H9 (cell line): ENCODE data around the gene KLF15. TPM values are rescaled to one million over a fixed set of nuclear protein-coding genes. Genes with fewer than 3 reads are reported as not detected.
A peak's percentile ranks its signal among the peaks of the same experiment; 100 is the strongest.

Experiments
- DNase-seq: peaks from one replicate; pipeline ENCODE4 v3.0.0-alpha.2; 2017
- H2AFZ ChIP-seq: one replicate; pipeline ENCODE4 v1.6.1; 2013; ENCODE audit warnings: mild to moderate bottlenecking, low read length, control low read depth, moderate library complexity
- H2AK5ac ChIP-seq: 2 replicates; pipeline ENCODE4 v1.6.1; 2013; ENCODE audit warnings: low read length, control low read depth, mixed read lengths; ENCODE audit not compliant: insufficient read length
- H2BK120ac ChIP-seq: one replicate; pipeline ENCODE4 v1.6.1; 2013; ENCODE audit warnings: low read depth, mild to moderate bottlenecking, low read length, control low read depth, inconsistent platforms; ENCODE audit not compliant: poor library complexity, severe bottlenecking
- H2BK12ac ChIP-seq: 2 replicates; pipeline ENCODE4 v1.6.1; 2013; ENCODE audit warnings: low read length, control low read depth, mixed read lengths, low read depth; ENCODE audit not compliant: insufficient read length
- H2BK15ac ChIP-seq: 2 replicates; pipeline ENCODE4 v1.6.1; 2013; ENCODE audit warnings: low read depth, low read length, control low read depth
- H2BK20ac ChIP-seq: one replicate; pipeline ENCODE4 v1.6.1; 2013; ENCODE audit warnings: low read depth, mild to moderate bottlenecking, low read length, control low read depth, inconsistent platforms; ENCODE audit not compliant: poor library complexity, severe bottlenecking
- H2BK5ac ChIP-seq: 2 replicates; pipeline ENCODE4 v1.6.1; 2013; ENCODE audit warnings: low read length, control low read depth, mixed read lengths; ENCODE audit not compliant: insufficient read length
- H3K14ac ChIP-seq: 2 replicates; pipeline ENCODE4 v1.6.1; 2013; ENCODE audit warnings: low read length, control low read depth; ENCODE audit not compliant: insufficient read depth
- H3K18ac ChIP-seq: 2 replicates; pipeline ENCODE4 v1.6.1; 2013; ENCODE audit warnings: low read depth, mild to moderate bottlenecking, mixed read lengths, low read length, control low read depth; ENCODE audit not compliant: insufficient read length
- H3K23ac ChIP-seq: 2 replicates; pipeline ENCODE4 v1.6.1; 2013; ENCODE audit warnings: low read length, control low read depth, mixed read lengths, low read depth; ENCODE audit not compliant: insufficient read length
- H3K23me2 ChIP-seq: 2 replicates; pipeline ENCODE4 v1.6.1; 2013; ENCODE audit warnings: low read depth, mild to moderate bottlenecking, mixed read lengths, low read length, control low read depth; ENCODE audit not compliant: insufficient read length, poor library complexity, severe bottlenecking
- H3K27ac ChIP-seq: 2 replicates; pipeline ENCODE4 v1.5.1; 2013; ENCODE audit warnings: low read length, control low read depth, mixed read lengths, low read depth; ENCODE audit not compliant: insufficient read length
- H3K27me3 ChIP-seq: 2 replicates; pipeline ENCODE4 v1.6.1; 2013; ENCODE audit warnings: low read length, control low read depth, inconsistent platforms; ENCODE audit not compliant: insufficient read depth
- H3K4ac ChIP-seq: 2 replicates; pipeline ENCODE4 v1.6.1; 2013; ENCODE audit warnings: low read depth, mild to moderate bottlenecking, control low read depth, inconsistent platforms, low read length, moderate library complexity
- H3K4me1 ChIP-seq: 2 replicates; pipeline ENCODE4 v1.6.1; 2013; ENCODE audit warnings: low read length, control low read depth, inconsistent platforms; ENCODE audit not compliant: insufficient read depth
- H3K4me2 ChIP-seq: 2 replicates; pipeline ENCODE4 v1.6.1; 2013; ENCODE audit warnings: low read length, control low read depth, mixed read lengths; ENCODE audit not compliant: insufficient read length, insufficient read depth
- H3K56ac ChIP-seq: 2 replicates; pipeline ENCODE4 v1.6.1; 2013; ENCODE audit warnings: low read depth, mild to moderate bottlenecking, mixed read lengths, low read length, control low read depth; ENCODE audit not compliant: insufficient read length
- H3K79me1 ChIP-seq: 2 replicates; pipeline ENCODE4 v1.6.1; 2013; ENCODE audit warnings: low read depth, mild to moderate bottlenecking, moderate library complexity, low read length, control low read depth, inconsistent platforms; ENCODE audit not compliant: insufficient read depth, poor library complexity, severe bottlenecking
- H3K79me2 ChIP-seq: 2 replicates; pipeline ENCODE4 v1.6.1; 2013; ENCODE audit warnings: low read length, control low read depth, inconsistent platforms; ENCODE audit not compliant: insufficient read depth
- H3K9ac ChIP-seq: 2 replicates; pipeline ENCODE4 v1.6.1; 2013; ENCODE audit warnings: low read length, control low read depth, mixed read lengths; ENCODE audit not compliant: insufficient read length; ENCODE audit errors: extremely low read depth
- H3K9me3 ChIP-seq: one replicate; pipeline ENCODE4 v1.6.1; 2013; ENCODE audit warnings: low read depth, low read length, inconsistent platforms; ENCODE audit not compliant: control insufficient read depth
- H3T11ph ChIP-seq: one replicate; pipeline ENCODE4 v1.6.1; 2013; ENCODE audit warnings: mild to moderate bottlenecking, low read length, control low read depth, inconsistent platforms
- H4K20me1 ChIP-seq: one replicate; pipeline ENCODE4 v1.6.1; 2013; ENCODE audit not compliant: control insufficient read depth, insufficient read length, insufficient read depth
- H4K5ac ChIP-seq: 2 replicates; pipeline ENCODE4 v1.6.1; 2013; ENCODE audit warnings: low read depth, mild to moderate bottlenecking, mixed read lengths, low read length, control low read depth; ENCODE audit not compliant: insufficient read length
- H4K8ac ChIP-seq: replicated peaks from 2 replicates; pipeline ENCODE4 v1.6.1; 2013; ENCODE audit warnings: low read length, control low read depth, mixed read lengths, low read depth; ENCODE audit not compliant: insufficient read length
- H4K91ac ChIP-seq: 2 replicates; pipeline ENCODE4 v1.6.1; 2013; ENCODE audit warnings: low read depth, mild to moderate bottlenecking, moderate library complexity, mixed read lengths, low read length, control low read depth; ENCODE audit not compliant: insufficient read length
- H3K27ac Mint-ChIP-seq, 3 experiments: 2 replicates in 2 of 3; 3 replicates in 1 of 3; pipeline ENCODE4 v1.8.0; 2020 to 2021; ENCODE audit warnings: mixed read lengths in 3 of 3, mild to moderate bottlenecking in 1 of 3, moderate library complexity in 1 of 3
- H3K27me3 Mint-ChIP-seq: 2 replicates; pipeline ENCODE4 v1.8.0; 2021; ENCODE audit warnings: low read depth, mild to moderate bottlenecking, moderate library complexity, mixed read lengths
- H3K36me3 Mint-ChIP-seq, 3 experiments: 2 replicates in 2 of 3; 3 replicates in 1 of 3; pipeline ENCODE4 v1.8.0; 2020 to 2021; ENCODE audit warnings: low read depth in 3 of 3, mixed read lengths in 3 of 3; ENCODE audit not compliant: insufficient read depth in 1 of 3
- H3K4me1 Mint-ChIP-seq, 2 experiments: 2 replicates each; pipeline ENCODE4 v1.8.0; 2020; ENCODE audit warnings: mixed read lengths in 2 of 2
- H3K4me3 Mint-ChIP-seq, 2 experiments: 2 replicates in 1 of 2; 3 replicates in 1 of 2; pipeline ENCODE4 v1.8.0; 2020 to 2021; ENCODE audit warnings: mild to moderate bottlenecking in 2 of 2, mixed read lengths in 2 of 2, moderate library complexity in 1 of 2
- H3K9me3 Mint-ChIP-seq, 2 experiments: 2 replicates in 1 of 2; 3 replicates in 1 of 2; pipeline ENCODE4 v1.8.0; 2020; ENCODE audit warnings: mild to moderate bottlenecking in 2 of 2, mixed read lengths in 2 of 2, moderate library complexity in 1 of 2
- CTCF ChIP-seq: fragments of 200-600 bp; sonication (generic); conservative IDR thresholded peaks from 3 replicates; pipeline ENCODE4 v1.8.0; 2021; ENCODE audit warnings: antibody characterized with exemption, mild to moderate bottlenecking
- WGBS: extraction: QIAGEN DNeasy Blood & Tissue Kit; methylation state at CpG from one replicate; pipeline ENCODE4 v1.1.7; 2013; ENCODE audit warnings: missing lambda C conversion rate, low lambda C conversion rate, mixed read lengths; ENCODE audit not compliant: insufficient read length; ENCODE audit errors: extremely low coverage; 5-methylcytosine and 5-hydroxymethylcytosine counted together
- total RNA-seq: library from RNA; stranded (reverse); gene quantifications from 2 replicates; pipeline ENCODE4 v1.2.1, GENCODE V29; 2021

Gene KLF15
- total RNA-seq, 1 experiment from 2014 or later: 10.8 TPM

GRCh38 chr3:126355251-126355650 is 2.0 kb downstream of the KLF15 start:
- Histone ChIP-seq H3K27me3 (no peaks in the 10 kb centered on the region; the same call in 1 of the 2 replicates), H3K9ac (no peak overlapping the region), H3K4me2 (peak overlapping the region; percentile 78), H3T11ph (no peak overlapping the region), H3K23me2 (peaks cover 10% of the 10 kb centered on the region), H3K18ac (peak overlapping the region; percentile 56), H3K27ac (no peak overlapping the region), H3K14ac (peak overlapping the region; percentile 28; the same call in 1 of the 2 replicates), H2BK20ac (no peak overlapping the region), H3K56ac (no peak overlapping the region), H4K8ac (no peak overlapping the region), H3K4ac (no peak overlapping the region), H3K23ac (no peak overlapping the region), H2BK12ac (no peak overlapping the region), H2AK5ac (no peak overlapping the region), H3K79me2 (no peaks in the 10 kb centered on the region), H2AFZ (no peak overlapping the region), H4K5ac (no peak overlapping the region), H2BK15ac (no peak overlapping the region), H2BK120ac (no peak overlapping the region), H2BK5ac (no peak overlapping the region), H4K20me1 (no peaks in the 10 kb centered on the region), H3K79me1 (no peaks in the 10 kb centered on the region), H3K4me1 (no peaks in the 10 kb centered on the region), H4K91ac (no peak overlapping the region), H3K9me3 (no peaks in the 10 kb centered on the region)
- Mint-ChIP-seq H3K27ac (peak overlapping the region in 2 of 3 experiments; percentile 54 to 78; a peak in 3 of 7 replicates), H3K9me3 (no peaks in the 10 kb centered on the region), H3K4me3 (peak overlapping the region; percentile 70 to 76), H3K27me3 (peaks cover 21% of the 10 kb centered on the region), H3K4me1 (peaks cover 19 to 20% of the 10 kb centered on the region in 2 experiments), H3K36me3 (peaks cover 3 to 14% (median 11%) of the 10 kb centered on the region in 3 experiments; a peak in 4 of 7 replicates)
- WGBS: no CpG with 5 or more reads among the region's 3 CpGs
- no peak for DNase-seq
- TF ChIP-seq CTCF: no peak
